Hematopoietic multipotent progenitor cell treated with erythropoietin and hydrocortisone succinate and interleukin-3 and kit ligand, for 17 days (in vitro differentiated cells): ENCODE results near the gene YRDC.
"Not testable (repeated sequence)": the region's sequence is repeated elsewhere in the genome, so short reads cannot be mapped to it uniquely, and the experiment has no call there.

ENCODE experiments used
- DNase-seq: peaks from one replicate; pipeline ENCODE4 v3.0.0-alpha.2; 2015; ENCODE audit warnings: low spot score

Gene YRDC

DNA sequence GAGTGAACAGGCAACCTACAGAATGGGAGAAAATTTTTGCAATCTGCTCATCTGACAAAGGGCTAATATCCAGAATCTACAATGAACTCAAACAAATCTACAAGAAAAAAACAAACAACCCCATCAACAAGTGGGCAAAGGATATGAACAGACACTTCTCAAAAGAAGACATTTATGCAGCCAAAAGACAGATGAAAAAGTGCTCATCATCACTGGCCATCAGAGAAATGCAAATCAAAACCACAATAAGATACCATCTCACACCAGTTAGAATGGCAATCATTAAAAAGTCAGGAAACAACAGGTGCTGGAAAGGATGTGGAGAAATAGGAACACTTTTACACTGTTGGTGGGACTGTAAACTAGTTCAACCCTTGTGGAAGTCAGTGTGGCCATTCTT is 36.6 kb downstream of the YRDC start:
- DNase-seq: not testable (repeated sequence)

GRCh38 chr1:37767488-37767887 is 40.5 kb downstream of the YRDC start:
- no peak for DNase-seq

- DNase-seq: no peak
These were observed 41.9 kb downstream of the YRDC start for GRCh38 chr1:37765916-37766664.

DNA sequence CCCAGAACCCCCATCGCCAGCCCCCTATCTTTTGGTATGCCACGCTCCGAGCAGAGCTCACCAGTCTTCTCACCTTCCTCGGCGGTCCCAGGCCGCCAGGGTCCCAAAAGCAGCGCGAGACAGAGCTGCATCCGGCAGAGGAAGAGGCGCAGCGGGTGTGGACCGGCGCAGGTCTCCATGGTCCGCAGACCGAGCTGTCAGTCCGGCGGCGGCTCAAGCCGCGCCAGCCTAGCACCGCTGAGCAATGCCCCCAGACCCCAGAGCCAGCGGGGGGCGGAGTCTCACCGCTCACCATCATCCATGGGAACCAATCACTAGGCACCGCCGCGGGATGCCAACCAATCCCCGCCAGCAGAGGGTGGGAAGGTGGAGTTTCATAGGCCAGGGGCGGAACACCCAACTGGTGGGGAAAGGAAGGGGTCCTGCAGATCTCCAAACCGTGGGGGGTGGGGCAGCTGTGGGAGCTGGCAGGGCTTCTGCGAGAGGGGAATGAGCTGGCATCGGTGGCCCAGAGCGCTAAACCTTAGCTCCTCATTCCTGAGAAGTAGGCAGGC is 43.0 kb downstream of the YRDC start, which contains the start of gene EPHA10:
TSS of gene EPHA10 (minus strand) at position 233 of the 554 bp plus-strand sequence. CDS start at position 179, 54 bp downstream.
- DNase-seq: no peak

GRCh38 chr1:37764414-37764825 is 43.6 kb downstream of the YRDC start:
- DNase-seq: no peak

DNA sequence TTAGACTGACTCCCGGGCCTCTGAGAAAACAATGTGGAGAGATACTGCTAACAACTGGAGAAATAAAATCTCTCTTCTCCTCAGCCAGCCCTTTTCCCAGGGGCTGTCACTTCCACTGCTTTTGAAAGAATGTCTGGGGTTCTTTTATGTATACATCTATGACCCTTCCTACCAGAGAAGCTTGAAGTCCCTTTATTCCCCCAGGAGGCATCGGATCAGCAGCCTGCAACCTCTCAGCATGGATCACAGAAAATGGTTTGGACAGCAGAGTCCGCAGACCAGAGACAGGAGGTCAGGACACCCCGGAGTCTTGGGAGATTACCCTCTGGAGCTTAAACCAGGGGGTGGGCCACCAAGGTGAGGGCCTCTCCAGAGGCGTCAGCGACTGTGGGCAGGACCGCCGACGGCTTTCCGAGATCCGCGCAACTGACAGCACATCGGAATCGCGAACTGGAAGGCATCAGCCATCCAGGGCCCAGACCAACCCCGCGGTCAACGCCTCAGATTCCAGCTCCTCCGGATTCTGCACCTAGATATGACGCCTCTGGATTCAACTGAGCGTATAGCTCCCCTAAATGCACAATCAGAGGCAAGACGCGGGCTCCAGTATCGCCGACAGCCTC is 44.1 kb downstream of the YRDC start:
- DNase-seq: no peak

DNA sequence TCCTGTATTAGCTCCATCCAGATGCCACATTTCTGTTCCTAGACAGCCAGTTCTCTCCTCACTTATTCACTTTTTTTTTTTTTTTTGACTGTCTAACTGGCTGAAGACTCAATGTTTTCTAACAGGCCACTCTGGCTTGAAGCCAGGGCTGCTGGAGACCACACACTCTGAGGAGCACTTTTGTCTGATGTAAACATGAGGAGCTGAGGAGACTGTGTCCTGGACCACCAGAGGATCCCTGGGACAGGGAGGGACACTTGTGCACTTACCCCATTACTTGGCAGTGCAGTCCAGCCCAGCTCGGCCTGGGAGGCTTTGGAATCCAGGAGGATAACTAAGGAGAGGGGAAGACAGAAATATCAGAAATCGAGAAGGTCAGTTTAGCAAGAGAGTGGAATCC is 45.5 kb downstream of the YRDC start:
- DNase-seq: no peak

DNA sequence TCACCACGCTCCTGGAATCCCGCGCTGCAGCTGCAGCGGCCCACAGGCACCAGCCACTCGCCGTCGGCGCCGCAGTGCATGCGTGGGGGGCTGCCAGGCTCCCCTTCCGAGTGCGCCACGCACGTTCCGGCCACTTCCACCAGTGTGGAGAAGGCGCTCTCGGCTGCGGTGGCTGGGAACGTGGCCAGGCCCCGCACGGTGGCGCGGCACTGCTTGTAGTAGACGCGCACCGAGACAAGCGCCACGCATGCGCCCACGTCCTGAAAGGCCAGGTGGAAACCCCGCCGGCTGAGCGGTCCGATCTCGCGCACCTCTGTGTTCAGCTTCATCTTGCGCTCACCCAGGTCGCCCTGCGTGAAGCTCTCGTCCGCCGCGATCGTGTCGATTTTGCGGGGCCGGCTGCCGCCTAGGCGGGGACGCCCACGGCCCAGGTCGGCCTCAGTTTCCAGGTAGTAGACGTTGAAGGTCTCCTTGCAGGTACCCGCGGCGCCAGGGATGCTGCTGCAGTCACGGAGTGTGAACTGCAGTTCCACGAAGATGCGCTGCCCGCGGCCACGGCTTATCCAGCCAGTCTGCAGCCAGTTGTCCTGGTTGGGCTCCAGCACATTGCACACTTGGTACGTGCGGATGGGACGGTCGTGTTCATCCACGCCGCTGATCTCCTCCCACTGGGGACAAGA is 46.5 kb downstream of the YRDC start:
- no peak for DNase-seq

DNA sequence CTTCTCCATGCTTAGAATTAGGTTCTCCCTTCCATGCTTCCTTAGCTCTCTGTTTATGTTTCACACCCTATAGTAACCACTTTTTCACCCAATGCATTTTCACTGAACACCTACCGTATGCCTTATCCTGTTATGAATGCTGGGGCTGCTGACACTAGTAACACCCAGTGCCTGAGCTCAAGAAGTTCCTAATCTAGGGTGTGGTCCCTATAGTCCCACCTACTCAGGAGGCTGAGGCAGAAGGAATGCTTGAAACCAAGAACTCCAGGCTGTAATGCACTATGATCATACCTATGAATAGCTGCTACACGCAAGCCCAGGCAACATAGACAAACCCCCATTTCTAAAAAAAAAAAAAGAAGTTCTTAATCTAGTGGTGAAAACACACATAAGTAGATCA is 48.6 kb downstream of the YRDC start:
- DNase-seq: no peak

GRCh38 chr1:37755951-37756560 is 52.0 kb downstream of the YRDC start:
- DNase-seq: no peak

DNA sequence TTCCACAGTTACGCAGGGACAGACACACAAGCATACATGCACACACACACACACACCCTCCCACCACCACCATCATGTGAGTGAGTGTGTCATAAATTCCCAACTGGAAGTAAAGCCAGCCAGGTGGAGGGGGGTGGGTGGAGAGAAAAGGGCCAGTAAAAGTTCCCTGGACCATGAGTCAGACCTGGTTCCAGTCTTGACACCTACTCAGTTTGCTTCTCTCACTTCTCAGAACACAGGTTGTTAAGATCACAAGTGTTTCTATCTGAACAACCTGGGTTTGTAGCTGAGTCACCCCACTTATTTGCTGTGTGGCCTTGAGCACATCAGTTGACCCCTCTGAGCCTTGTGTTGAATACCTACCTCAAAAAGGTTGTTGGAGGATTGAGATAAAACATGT is 52.7 kb downstream of the YRDC start:
- no peak for DNase-seq

GRCh38 chr1:37753473-37754321 is 54.3 kb downstream of the YRDC start:
- DNase-seq: no peak
